GM15510 (cell line): ENCODE data around the gene MYO1H.

Experiments used
- POLR2A ChIP-seq: IDR thresholded peaks from 3 replicates; pipeline ENCODE4 v1.6.1; 2011; ENCODE audit warnings: borderline replicate concordance; ENCODE audit not compliant: insufficient read length; ENCODE audit errors: extremely low read depth

The MYO1H gene, protein sequence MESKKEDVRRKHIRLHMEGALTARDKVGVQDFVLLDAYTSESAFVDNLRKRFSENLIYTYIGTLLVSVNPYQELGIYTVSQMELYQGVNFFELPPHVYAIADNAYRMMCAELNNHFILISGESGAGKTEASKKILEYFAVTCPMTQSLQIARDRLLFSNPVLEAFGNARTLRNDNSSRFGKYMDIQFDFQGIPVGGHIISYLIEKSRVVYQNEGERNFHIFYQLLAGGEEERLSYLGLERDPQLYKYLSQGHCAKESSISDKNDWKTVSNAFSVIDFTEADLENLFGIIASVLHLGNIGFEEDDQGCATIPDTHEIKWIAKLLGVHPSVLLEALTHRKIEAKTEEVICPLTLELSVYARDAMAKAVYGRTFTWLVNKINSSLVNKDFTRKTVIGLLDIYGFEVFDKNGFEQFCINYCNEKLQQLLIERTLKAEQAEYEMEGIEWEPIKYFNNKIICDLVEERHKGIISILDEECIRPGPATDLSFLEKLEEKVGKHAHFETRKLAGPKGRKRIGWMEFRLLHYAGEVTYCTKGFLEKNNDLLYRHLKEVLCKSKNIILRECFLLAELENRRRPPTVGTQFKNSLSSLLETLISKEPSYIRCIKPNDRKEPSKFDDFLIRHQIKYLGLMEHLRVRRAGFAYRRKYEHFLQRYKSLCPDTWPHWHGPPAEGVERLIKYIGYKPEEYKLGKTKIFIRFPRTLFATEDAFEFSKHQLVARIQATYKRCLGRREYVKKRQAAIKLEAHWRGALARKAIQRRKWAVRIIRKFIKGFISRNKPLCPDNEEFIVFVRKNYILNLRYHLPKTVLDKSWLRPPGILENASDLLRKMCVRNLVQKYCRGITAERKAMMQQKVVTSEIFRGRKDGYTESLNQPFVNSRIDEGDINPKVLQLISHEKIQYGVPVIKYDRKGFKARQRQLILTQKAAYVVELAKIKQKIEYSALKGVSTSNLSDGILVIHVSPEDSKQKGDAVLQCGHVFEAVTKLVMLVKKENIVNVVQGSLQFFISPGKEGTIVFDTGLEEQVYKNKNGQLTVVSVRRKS

DNA sequence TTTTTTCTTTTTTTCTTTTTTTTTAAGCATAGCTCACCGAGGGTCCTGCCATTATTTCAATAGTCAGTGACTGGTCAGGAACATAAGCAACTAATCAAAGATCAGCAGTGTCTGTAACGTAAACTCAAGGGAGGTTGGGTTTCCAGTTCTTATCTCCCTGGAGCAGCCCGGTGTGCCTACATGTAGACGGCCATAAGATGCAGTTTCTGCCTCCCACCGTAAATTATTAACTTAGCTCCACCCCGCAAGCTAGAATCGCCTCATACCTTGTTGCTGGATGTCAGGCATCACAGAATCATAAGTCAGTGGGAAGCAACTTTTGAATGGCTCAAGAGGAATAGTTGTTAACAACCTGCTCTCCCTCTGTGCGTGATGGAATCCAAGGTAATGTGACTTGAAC, at the start of gene MYO1H:
Gene MYO1H, plus strand, starts transcription at position 312 of the 400 bp plus-strand sequence. Its CDS starts 61 bp downstream, at position 373.
- TF ChIP-seq POLR2A = no peak

DNA sequence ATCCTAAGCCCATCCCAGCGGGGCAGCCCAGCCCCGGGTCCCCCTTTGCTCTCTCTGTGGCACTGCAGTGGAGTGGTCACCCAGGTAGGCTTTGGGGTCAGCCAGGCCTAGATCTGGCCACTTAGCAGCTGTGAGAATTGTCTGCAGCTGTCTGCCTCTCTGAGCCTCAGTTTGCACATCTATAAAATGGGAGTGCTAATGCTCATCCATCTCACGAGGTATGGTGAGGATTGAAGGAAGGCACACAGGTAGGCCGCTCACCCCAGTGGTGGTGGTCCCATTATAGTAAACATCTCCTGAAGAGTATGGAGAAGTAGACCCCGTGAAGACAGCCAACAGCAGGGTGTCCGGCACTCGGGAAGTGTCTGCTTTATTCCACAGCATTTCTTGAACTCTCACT, 47.9 kb upstream of the MYO1H start:
- no peak for TF ChIP-seq POLR2A

DNA sequence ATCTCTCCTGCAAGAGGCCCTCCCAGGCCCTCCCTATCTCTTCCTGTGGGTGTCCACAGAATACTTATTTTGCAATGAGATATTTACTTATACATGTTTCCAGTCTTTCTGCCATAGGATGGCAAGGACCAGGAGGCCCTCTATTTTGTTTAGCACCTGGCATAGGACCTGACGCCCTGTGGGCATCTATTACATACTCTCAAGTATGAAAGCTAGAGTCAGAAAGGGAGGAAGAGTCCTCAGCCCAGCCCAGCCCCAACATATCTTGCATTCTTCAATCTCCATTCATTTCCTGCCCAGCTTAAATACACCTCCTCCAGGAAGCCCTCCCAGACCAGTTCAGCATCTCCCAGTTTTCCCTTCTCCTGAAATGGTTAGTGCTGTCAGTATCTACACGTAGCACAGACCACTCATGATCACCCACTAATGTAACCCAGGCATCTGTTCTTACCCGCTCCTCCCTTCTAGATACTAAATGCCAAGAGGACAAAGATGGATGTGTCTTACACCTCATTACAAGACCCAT, 46.0 kb upstream of the MYO1H start:
- TF ChIP-seq POLR2A = no peak

DNA sequence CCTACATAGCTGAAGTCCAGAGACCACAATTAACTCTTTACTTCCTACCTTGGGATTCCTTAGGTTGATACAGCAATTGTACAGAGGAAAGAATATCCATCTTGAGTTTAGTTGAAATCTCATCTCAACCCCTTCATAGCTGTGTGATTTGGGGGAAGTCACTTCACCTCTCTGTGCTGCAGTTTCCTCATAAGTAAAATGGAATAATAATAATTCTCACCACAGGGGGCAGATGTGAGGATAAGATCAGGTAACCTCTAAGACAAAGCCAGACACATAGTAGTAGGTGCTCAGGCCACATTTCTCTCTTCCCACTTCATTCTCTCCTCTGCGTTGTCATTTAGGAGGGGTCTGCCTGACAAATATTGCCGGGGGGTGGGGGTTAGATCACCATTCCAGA, 45.3 kb upstream of the MYO1H start:
- no peak for TF ChIP-seq POLR2A

DNA sequence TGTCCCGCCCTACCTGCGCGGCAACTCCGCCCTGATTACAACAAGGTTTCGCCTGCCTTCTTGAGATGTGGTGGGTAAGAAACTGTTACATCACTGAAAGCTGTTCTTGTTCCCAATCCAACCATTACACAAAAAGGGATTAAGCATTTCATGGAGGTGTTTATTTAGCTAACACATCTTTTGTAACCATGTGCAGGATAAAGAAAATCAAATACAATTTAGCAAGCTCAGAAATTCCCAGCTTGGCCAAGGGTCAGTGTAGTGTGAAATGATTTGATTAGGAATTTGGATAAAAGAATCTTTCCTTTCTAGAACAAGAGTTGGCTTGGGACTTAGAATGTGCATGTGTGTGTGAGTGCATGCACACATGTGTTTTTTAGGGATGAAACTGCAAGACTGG, 44.9 kb upstream of the MYO1H start:
- TF ChIP-seq POLR2A = no peak

DNA sequence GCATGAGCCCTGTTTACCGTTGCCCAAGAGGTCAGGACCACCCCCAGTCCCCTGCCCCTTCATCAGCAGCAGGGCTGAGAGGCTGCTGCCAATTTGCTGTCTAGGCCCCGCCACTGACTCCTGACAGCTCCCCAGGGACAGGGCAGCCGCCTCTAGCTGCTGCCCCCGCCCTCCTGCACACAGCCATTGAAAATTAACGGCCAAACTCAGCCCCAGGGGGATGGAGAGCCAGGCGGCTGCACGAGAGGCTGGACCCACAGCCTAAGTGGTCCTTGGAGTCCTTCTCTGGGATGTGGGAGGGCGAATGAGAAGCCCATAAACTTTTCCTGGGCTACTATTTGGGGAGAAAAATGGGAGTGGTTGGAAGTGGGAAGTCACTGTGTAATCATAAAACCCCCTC, 43.2 kb upstream of the MYO1H start:
- no peak for TF ChIP-seq POLR2A

DNA sequence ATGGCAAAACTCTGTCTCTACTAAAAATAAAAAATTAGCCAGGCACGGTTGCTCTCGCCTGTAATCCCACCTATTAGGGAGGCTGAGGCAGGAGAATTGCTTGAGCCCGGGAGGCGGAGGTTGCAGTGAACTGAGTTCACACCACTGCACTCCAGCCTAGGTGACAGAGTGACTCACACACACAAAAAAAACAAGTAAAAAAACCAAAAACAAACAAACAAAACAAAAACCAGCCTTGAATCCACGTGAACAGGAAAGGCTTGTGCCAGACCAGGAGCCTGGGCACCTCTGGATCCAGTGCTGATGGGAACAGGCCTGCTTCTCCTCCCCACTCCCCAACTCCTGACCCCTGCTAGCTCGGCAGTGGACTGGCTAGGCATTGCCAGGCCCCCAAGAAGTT, 42.2 kb upstream of the MYO1H start:
- TF ChIP-seq POLR2A = no peak

DNA sequence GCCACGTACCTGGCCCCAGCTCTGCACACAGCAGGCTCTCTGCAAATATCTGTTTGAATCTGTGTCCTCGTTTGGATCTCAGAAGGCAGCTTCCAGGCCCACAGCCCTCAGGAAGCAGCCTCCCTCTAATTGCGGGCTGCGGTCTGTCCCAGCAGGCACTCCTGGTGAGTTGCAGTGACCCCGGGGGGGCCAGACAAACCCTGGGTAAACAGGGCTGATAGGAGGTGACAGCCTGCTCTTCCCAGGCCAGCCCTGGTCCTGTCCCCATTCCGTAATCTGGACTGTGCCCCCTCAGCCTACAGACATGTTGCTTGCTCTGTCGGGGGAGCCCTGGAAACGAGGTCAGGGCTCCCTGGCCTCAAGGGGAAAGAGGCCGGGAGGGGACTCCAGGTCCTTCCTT, 40.6 kb upstream of the MYO1H start:
- TF ChIP-seq POLR2A = no peak

DNA sequence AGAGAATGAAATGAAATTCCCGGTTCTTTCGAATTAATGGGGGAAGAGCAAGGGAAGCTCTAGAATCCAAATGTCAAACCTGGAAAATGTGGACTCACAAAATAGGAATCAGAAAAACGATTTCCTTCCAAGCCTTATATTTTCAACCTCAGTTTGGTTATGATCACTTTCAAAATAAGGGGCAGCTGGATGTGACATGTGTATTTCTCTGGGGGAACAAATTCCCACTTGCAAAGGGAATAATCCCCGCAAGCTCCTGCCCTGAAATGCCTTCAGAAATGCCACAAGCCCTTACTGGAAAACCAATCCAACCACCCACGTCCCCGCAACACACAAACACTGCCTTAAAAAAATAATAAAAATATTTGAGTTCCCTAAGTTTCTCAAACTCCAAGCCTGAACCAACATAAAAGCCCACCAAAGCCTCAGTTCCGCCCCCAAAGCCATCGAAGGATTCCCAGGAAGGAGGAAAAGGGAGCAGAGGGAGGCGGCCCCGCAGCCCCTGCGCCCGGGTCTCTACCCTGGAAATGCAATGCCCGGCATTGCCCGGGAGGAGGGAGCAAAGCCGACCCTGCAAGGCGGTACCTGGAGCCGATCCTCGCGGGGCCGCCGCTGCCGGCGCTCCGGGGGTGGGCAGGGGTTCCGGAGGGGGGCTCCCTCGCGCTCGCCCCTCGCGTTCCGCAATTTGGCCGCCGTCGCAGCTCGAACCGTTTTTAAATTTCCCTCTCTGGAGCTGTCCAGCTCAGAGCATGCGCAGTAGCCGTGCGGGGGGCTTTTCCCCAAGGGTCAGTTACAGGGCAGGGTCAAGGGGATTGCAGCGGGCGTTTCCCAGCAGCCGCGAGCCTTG, 38.9 kb upstream of the MYO1H start, which contains the start of gene FOXN4:
Gene FOXN4, minus strand, starts transcription at position 751 of the 847 bp plus-strand sequence. CDS start 963 bp downstream, outside the sequence.
- TF ChIP-seq POLR2A = no peak

DNA sequence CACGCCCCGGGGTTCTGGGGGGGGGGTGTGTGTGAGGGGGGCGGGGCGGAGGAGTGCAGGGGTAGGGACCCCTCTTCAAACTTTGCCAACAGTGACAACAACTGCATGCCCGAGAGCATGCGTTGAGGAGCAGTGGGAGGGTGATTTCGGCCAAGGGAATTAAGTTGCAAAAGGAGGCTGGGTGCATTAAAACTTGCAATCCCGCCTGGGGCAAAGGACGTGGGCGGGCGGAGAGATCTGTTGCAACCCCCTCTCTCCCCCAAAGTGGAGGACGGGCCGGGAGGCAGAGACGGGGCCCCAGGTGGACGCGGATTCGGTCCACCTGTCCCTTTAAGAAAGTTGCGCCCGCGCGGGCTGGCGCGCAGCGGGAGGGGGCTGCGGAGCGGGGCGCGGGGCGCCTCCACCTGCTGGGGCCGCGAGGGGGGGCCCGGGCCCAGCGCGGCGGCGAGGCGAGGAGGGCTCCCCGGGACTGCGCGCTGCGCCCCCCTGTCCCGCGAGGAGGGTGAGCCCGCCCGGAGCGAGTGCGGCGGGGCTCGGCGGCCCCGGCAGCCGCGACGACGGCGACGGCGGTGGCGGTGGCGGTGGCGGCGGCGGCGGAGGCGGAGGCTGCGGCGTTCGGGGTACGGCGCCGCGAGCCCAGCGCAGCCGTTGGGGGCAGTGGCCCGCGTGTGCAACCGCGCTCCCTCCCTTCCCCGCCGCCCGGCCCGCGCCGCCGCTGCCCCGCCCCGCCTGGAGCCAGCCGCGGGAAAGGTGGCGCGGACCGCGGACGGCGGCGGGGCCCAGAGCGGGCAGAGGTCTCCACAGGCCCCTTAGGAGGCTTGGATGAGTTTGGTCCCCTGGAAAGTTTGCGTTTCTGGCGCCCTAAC, 38.1 kb upstream of the MYO1H start:
- no peak for TF ChIP-seq POLR2A

DNA sequence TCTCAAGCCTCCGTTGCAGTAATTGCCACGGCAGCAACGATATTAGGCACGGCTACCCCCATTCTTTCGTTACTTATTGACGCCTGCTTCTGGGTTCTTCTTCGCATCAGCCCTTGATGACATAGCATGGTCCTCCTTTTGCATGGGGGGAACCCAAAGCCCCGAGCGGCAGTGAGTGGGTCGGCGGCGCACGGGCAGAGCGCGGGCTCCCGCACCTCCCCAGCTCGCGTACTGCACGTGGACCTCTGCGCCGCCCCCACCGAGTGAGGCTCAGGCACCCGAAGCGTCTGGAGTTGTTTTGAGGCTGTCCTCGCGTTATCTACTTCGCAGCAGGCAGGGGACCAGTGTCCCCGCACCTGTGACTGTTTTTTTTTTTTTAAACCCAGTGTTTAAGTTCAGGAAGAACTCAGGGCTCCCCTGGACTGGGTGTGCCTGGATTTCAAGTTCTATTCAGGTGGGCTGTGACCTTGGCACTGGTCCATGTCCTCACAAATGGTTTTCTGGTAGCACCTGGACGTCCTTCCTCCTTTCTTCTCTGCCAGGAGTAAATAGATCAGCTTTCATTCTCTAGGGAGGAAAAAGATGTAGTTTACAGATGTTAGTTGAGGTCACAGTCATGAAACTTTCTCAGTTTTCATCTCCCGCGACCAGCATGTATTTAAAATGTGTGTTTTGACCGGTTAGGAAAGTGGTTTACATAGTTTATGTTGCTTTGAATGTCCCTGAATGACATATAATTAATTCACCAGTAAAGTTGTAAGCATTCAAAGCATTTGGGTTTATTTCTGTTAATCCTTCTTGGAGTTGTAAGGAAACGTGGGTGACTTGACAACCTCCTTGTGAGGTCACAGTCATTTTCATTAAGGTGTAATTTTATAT, 37.2 kb upstream of the MYO1H start:
- no peak for TF ChIP-seq POLR2A

DNA sequence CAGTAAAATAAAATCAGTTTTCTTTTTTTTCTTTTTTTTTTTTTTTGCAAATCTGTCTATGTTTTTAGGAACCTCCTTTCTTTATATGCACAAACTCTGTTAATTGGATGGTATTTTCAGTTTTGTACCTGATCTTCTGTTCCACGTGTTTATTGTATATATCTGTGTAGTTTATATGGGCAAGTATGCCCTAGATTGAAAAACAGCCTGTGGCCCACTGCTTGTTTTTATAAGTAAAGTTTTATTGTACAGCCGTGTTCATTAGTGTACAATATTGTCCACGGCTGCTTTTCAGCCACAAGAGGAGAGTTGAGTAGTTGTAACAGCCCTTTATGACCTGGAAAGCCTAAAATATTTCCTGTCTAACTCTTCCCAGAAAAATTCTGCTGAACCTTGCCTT, 18.7 kb upstream of the MYO1H start:
- TF ChIP-seq POLR2A = no peak
